Measurements from ENCODE around the gene SNED1.

The SNED1 gene

DNA sequence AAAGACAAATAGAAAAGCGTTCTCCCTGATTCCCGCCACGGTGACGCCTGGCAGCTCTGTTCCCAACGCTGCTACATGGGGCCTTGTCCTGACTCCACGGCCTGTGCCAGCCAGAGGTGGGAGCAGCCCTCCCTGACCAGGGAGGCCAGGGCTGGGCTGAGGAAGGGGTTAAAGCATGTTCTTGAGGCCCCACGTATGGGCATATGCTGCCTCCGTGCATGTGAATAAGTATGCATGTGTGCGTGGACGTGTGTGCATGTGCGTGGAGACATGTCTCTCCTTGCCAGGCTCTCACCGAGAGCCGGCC is 1.6 kb upstream of the SNED1 start:
- Histone ChIP-seq H3K27ac (ENCODE audit: extremely low read depth, low read depth, low read length) (no peak overlapping the region), H3K9me3 (ENCODE audit: control insufficient read depth, insufficient read depth, low read depth, low read length) (no peaks in the 10 kb centered on the region), H3K36me3 (ENCODE audit: control insufficient read depth in 2 of 2, insufficient read depth in 1 of 2, low read length in 2 of 2) (peaks cover 0 to 13% of the 10 kb centered on the region in 2 experiments; a peak in 1 of 3 replicates), H3K4me3 (ENCODE audit: low read depth, low read length) (no peak overlapping the region), H3K4me1 (ENCODE audit: control insufficient read depth, insufficient read depth, low read length) (peaks cover 6% of the 10 kb centered on the region; the same call in 1 of the 2 replicates)
- TF ChIP-seq ZNF366 (tag by site-specific recombination; conservative IDR thresholded peaks at IDR 0.05): no peak
- no peak for TF ChIP-seq HOXD13 (CRISPR knock-in tag; IDR thresholded peaks at IDR 0.05; ENCODE audit: borderline replicate concordance)
- no peak for TF ChIP-seq ZNF561 (tag by site-specific recombination; IDR thresholded peaks at IDR 0.05; ENCODE audit: borderline replicate concordance)
- no peak for TF ChIP-seq ZNF76 (tag by site-specific recombination; IDR thresholded peaks at IDR 0.05; ENCODE audit: borderline replicate concordance, low read depth)
- TF ChIP-seq MEIS1 (CRISPR knock-in tag; IDR thresholded peaks at IDR 0.05; ENCODE audit: borderline replicate concordance): no peak
- TF ChIP-seq, protein P1, sequence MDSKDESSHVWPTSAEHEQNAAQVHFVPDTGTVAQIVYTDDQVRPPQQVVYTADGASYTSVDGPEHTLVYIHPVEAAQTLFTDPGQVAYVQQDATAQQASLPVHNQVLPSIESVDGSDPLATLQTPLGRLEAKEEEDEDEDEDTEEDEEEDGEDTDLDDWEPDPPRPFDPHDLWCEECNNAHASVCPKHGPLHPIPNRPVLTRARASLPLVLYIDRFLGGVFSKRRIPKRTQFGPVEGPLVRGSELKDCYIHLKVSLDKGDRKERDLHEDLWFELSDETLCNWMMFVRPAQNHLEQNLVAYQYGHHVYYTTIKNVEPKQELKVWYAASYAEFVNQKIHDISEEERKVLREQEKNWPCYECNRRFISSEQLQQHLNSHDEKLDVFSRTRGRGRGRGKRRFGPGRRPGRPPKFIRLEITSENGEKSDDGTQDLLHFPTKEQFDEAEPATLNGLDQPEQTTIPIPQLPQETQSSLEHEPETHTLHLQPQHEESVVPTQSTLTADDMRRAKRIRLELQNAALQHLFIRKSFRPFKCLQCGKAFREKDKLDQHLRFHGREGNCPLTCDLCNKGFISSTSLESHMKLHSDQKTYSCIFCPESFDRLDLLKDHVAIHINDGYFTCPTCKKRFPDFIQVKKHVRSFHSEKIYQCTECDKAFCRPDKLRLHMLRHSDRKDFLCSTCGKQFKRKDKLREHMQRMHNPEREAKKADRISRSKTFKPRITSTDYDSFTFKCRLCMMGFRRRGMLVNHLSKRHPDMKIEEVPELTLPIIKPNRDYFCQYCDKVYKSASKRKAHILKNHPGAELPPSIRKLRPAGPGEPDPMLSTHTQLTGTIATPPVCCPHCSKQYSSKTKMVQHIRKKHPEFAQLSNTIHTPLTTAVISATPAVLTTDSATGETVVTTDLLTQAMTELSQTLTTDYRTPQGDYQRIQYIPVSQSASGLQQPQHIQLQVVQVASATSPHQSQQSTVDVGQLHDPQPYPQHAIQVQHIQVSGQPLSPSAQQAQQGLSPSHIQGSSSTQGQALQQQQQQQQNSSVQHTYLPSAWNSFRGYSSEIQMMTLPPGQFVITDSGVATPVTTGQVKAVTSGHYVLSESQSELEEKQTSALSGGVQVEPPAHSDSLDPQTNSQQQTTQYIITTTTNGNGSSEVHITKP (tag by site-specific recombination; IDR thresholded peaks at IDR 0.05): no peak
- TF ChIP-seq ZNF596 (tag by site-specific recombination; IDR thresholded peaks at IDR 0.05): no peak
- no peak for TF ChIP-seq ZNF121 (tag by site-specific recombination; IDR thresholded peaks at IDR 0.05)
- no peak for TF ChIP-seq OVOL3 (tag by site-specific recombination; IDR thresholded peaks at IDR 0.05)
- CTCF ChIA-PET: no interaction called here
- POLR2A ChIA-PET: no interaction called here

DNA sequence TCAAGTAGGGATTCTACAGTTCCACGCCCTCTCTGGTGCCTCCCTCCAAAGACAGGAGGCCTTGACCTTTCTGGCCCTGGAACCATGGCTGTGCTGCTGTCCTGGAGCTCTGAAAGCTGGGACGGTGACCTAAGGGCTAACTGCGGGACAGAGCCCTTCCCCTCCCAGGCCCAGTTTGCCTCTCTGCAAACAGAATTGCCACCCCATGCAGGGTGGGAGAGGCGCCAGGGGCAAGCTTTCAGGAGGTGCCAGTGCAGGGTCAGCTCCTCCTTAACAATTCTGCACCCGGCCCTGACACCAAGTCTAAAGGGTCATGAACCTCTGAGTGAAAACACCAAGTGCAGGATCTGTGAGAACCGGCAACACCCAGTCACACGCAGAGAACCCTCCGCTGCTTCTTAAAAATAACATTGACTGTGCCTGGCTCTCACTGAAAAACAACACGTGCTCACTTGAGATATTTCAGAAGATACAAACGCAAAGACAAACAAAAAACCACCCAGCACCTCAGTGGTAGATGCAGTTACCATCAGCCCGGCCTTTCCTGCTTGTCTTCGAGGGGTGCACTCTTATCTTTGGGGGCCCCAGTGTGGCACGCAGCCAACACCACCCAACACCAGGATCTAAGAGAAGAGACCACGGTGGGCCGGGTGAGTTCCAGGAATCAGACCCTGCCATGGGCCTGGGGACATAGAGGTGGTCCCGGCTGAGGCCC is 1.1 kb upstream of the SNED1 start:
- peaks cover 6% of the 10 kb centered on the region; the same call in 1 of the 2 replicates for H3K4me1 ChIP-seq (ENCODE audit: control insufficient read depth, insufficient read depth, low read length)
- H3K9me3 ChIP-seq (ENCODE audit: control insufficient read depth, insufficient read depth, low read depth, low read length): no peaks in the 10 kb centered on the region
- H3K4me3 ChIP-seq (ENCODE audit: low read depth, low read length): no peak overlapping the region

GRCh38 chr2:240998706-240998994 is 232 bp downstream of the SNED1 start:
- Histone ChIP-seq H3K36me3 (ENCODE audit: control insufficient read depth in 2 of 2, insufficient read depth in 1 of 2, low read length in 2 of 2) (peaks cover 0 to 18% of the 10 kb centered on the region in 2 experiments; a peak in 1 of 3 replicates), H3K9me3 (ENCODE audit: control insufficient read depth, insufficient read depth, low read depth, low read length) (no peaks in the 10 kb centered on the region), H3K27ac (ENCODE audit: extremely low read depth, low read depth, low read length) (peak overlapping the region; percentile 49; the same call in 1 of the 2 replicates), H3K4me1 (ENCODE audit: control insufficient read depth, insufficient read depth, low read length) (peaks cover 6% of the 10 kb centered on the region; the same call in 1 of the 2 replicates), H3K4me3 (ENCODE audit: low read depth, low read length) (peak overlapping the region; percentile 35)
- CTCF ChIA-PET: no interaction called here
- POLR2A ChIA-PET: interaction anchor here (1.0 to 1.2 kb wide), 2 partner anchors 11 to 104 kb away, joined by 3 to 5 read pairs; no protein-coding TSS in a partner anchor
- no peak for TF ChIP-seq ZSCAN16 (tag by site-specific recombination; IDR thresholded peaks at IDR 0.05)
- no peak for TF ChIP-seq ZNF843 (tag by site-specific recombination; IDR thresholded peaks at IDR 0.05)
- no peak for TF ChIP-seq ZNF549 (tag by site-specific recombination; IDR thresholded peaks at IDR 0.05)
- TF ChIP-seq, protein P2, sequence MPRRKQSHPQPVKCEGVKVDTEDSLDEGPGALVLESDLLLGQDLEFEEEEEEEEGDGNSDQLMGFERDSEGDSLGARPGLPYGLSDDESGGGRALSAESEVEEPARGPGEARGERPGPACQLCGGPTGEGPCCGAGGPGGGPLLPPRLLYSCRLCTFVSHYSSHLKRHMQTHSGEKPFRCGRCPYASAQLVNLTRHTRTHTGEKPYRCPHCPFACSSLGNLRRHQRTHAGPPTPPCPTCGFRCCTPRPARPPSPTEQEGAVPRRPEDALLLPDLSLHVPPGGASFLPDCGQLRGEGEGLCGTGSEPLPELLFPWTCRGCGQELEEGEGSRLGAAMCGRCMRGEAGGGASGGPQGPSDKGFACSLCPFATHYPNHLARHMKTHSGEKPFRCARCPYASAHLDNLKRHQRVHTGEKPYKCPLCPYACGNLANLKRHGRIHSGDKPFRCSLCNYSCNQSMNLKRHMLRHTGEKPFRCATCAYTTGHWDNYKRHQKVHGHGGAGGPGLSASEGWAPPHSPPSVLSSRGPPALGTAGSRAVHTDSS (tag by site-specific recombination; IDR thresholded peaks at IDR 0.05): no peak
- no peak for TF ChIP-seq ZNF354C (tag by site-specific recombination; IDR thresholded peaks at IDR 0.05; ENCODE audit: borderline replicate concordance, low read depth)
- TF ChIP-seq, protein P3, sequence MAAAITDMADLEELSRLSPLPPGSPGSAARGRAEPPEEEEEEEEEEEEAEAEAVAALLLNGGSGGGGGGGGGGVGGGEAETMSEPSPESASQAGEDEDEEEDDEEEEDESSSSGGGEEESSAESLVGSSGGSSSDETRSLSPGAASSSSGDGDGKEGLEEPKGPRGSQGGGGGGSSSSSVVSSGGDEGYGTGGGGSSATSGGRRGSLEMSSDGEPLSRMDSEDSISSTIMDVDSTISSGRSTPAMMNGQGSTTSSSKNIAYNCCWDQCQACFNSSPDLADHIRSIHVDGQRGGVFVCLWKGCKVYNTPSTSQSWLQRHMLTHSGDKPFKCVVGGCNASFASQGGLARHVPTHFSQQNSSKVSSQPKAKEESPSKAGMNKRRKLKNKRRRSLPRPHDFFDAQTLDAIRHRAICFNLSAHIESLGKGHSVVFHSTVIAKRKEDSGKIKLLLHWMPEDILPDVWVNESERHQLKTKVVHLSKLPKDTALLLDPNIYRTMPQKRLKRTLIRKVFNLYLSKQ (tag by site-specific recombination; IDR thresholded peaks at IDR 0.05; ENCODE audit: borderline replicate concordance): no peak
- no peak for TF ChIP-seq SP3 (tag by site-specific recombination; IDR thresholded peaks at IDR 0.05)
- TF ChIP-seq ZNF544 (tag by site-specific recombination; IDR thresholded peaks at IDR 0.05): no peak
- TF ChIP-seq ZBTB17 (tag by site-specific recombination; IDR thresholded peaks at IDR 0.05): no peak
- no peak for TF ChIP-seq ZNF16 (tag by site-specific recombination; IDR thresholded peaks at IDR 0.05; ENCODE audit: low read depth)

More for the DNA sequence above, 1.1 kb upstream of the SNED1 start:
- peaks cover 0 to 15% of the 10 kb centered on the region in 2 experiments; a peak in 1 of 3 replicates for H3K36me3 ChIP-seq (ENCODE audit: control insufficient read depth in 2 of 2, insufficient read depth in 1 of 2, low read length in 2 of 2)
- peak; percentile 28; the same call in 1 of the 2 replicates for TF ChIP-seq ZIC2 (tag by site-specific recombination; IDR thresholded peaks at IDR 0.05)
- TF ChIP-seq, protein P4, sequence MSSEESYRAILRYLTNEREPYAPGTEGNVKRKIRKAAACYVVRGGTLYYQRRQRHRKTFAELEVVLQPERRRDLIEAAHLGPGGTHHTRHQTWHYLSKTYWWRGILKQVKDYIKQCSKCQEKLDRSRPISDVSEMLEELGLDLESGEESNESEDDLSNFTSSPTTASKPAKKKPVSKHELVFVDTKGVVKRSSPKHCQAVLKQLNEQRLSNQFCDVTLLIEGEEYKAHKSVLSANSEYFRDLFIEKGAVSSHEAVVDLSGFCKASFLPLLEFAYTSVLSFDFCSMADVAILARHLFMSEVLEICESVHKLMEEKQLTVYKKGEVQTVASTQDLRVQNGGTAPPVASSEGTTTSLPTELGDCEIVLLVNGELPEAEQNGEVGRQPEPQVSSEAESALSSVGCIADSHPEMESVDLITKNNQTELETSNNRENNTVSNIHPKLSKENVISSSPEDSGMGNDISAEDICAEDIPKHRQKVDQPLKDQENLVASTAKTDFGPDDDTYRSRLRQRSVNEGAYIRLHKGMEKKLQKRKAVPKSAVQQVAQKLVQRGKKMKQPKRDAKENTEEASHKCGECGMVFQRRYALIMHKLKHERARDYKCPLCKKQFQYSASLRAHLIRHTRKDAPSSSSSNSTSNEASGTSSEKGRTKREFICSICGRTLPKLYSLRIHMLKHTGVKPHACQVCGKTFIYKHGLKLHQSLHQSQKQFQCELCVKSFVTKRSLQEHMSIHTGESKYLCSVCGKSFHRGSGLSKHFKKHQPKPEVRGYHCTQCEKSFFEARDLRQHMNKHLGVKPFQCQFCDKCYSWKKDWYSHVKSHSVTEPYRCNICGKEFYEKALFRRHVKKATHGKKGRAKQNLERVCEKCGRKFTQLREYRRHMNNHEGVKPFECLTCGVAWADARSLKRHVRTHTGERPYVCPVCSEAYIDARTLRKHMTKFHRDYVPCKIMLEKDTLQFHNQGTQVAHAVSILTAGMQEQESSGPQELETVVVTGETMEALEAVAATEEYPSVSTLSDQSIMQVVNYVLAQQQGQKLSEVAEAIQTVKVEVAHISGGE (tag by site-specific recombination; conservative IDR thresholded peaks at IDR 0.05; ENCODE audit: low read depth): no peak
- POLR2A ChIA-PET: no interaction called here
- H3K27ac ChIP-seq (ENCODE audit: extremely low read depth, low read depth, low read length): peak overlapping the region; percentile 33; the same call in 1 of the 2 replicates
- CTCF ChIA-PET: no interaction called here
